Aorta (tissue), 5 donors: Measurements from ENCODE around the gene ISOC1. TPM values are rescaled to one million over a fixed set of nuclear protein-coding genes. Genes with fewer than 3 reads are reported as not detected.

Experiments
- ATAC-seq: fragments of 200-7000 bp; cut with Tn5 transposase; one replicate; pipeline ENCODE4 v1.9.1; 2022; ENCODE audit warnings: moderate library complexity; ENCODE audit not compliant: low FRiP score
- DNase-seq, 2 donors: peaks; one replicate each; pipeline ENCODE4 v3.0.0-alpha.2; 2020
- H3K27ac ChIP-seq, 2 donors: one replicate each; pipeline ENCODE4 v1.5.1; 2013; ENCODE audit warnings: low read length in 2 of 2, mild to moderate bottlenecking in 2 of 2, moderate library complexity in 2 of 2, control low read depth in 1 of 2, inconsistent platforms in 1 of 2, low read depth in 1 of 2
- H3K27me3 ChIP-seq, 2 donors: one replicate each; pipeline ENCODE4 v1.6.1; 2013; ENCODE audit warnings: control low read depth in 1 of 2, low read length in 1 of 2, mild to moderate bottlenecking in 1 of 2, moderate library complexity in 1 of 2; ENCODE audit not compliant: insufficient read depth in 2 of 2, control insufficient read depth in 1 of 2
- H3K36me3 ChIP-seq, 2 donors: one replicate each; pipeline ENCODE4 v1.6.1; 2013; ENCODE audit warnings: control low read depth in 1 of 2, low read length in 1 of 2, mild to moderate bottlenecking in 1 of 2; ENCODE audit not compliant: insufficient read depth in 2 of 2, control insufficient read depth in 1 of 2
- H3K4me1 ChIP-seq, 2 donors: one replicate each; pipeline ENCODE4 v1.6.1; 2013; ENCODE audit warnings: low read length in 2 of 2, control low read depth in 1 of 2, mild to moderate bottlenecking in 1 of 2, moderate library complexity in 1 of 2; ENCODE audit not compliant: insufficient read depth in 2 of 2, control insufficient read depth in 1 of 2
- H3K4me3 ChIP-seq, 2 donors: one replicate each; pipeline ENCODE4 v1.5.1; 2013; ENCODE audit warnings: low read length in 2 of 2, control low read depth in 1 of 2, mild to moderate bottlenecking in 1 of 2
- H3K9me3 ChIP-seq: one replicate; pipeline ENCODE4 v1.6.1; 2013; ENCODE audit warnings: mild to moderate bottlenecking, low read length; ENCODE audit not compliant: control insufficient read depth
- WGBS, 2 donors: extraction: QIAGEN DNeasy Blood & Tissue Kit; methylation state at CpG; one replicate each; pipeline ENCODE4 v1.1.7; 2013; 5-methylcytosine and 5-hydroxymethylcytosine counted together
- intact Hi-C, 2 donors: fragments of 100-400 bp; cut with DNase I; formaldehyde crosslinking; loops; one replicate each; pipeline versions ENCODE4 v1.14.2 to v1.15.0; 2022
- microRNA-seq, 2 donors: library from miRNA; unstranded; fragments of <30 nt; microRNA quantifications; one replicate each; pipeline ENCODE4 v1.2.0, GENCODE V29; 2020
- polyA plus RNA-seq, 2 donors: library from polyadenylated mRNA; stranded (reverse); fragments of 200-250 nt; gene quantifications; one replicate each; pipeline ENCODE4 v1.2.3, GENCODE V29; 2013
- total RNA-seq, 2 donors: library from RNA; stranded (reverse); fragmentation: NEBNext Ultra II Directional; extraction: Animal tissue kit (Norgen Biotek cat#: 25700); gene quantifications; one replicate each; pipeline ENCODE4 v1.2.1, GENCODE V29; 2021
- donor health status: healthy with polysubstance abuse.
- donor health status: Bipolar disorder and iron deficiency.
- donor health status: DM: no; HTN: no; CAD: no.
- donor health status: DM: no; HTN: no; CAD: no.
- donor health status: DM: yes; HTN: yes; CAD: no.

ISOC1 gene
- total and polyA plus RNA-seq, 4 donors: 10.1 to 16.8 (median 12.7) TPM

GRCh38 chr5:129133553-129133952 lies 39.0 kb downstream of the ISOC1 start:
- Histone ChIP-seq H3K36me3 (no peaks in the 10 kb centered on the region), H3K27me3 (no peaks in the 10 kb centered on the region), H3K4me3 (no peak overlapping the region), H3K4me1 (no peaks in the 10 kb centered on the region), H3K27ac (no peak overlapping the region), H3K9me3 (no peaks in the 10 kb centered on the region)
- intact Hi-C loops: no loop called here
- ATAC-seq (no peak), DNase-seq (no peak)
- WGBS, 2 donors: 83 to 86% methylated on average over 1 of the region's 1 CpG

- no peak overlapping the region for H3K4me3 ChIP-seq
These were observed 41.1 kb downstream of the ISOC1 start for GRCh38 chr5:129135633-129136032.

GRCh38 chr5:129137637-129138036 lies 43.1 kb downstream of the ISOC1 start:
- H3K36me3 ChIP-seq: no peaks in the 10 kb centered on the region
- intact Hi-C loops: no loop called here
- H3K9me3 ChIP-seq: no peaks in the 10 kb centered on the region
- H3K27me3 ChIP-seq: no peaks in the 10 kb centered on the region
- ATAC-seq (no peak), DNase-seq (no peak)
- no peak overlapping the region for H3K27ac ChIP-seq
- no peak overlapping the region for H3K4me3 ChIP-seq
- no peaks in the 10 kb centered on the region for H3K4me1 ChIP-seq

More at GRCh38 chr5:129135633-129136032, 41.1 kb downstream of the ISOC1 start:
- intact Hi-C loops: no loop called here
- Histone ChIP-seq H3K36me3 (no peaks in the 10 kb centered on the region), H3K27ac (no peak overlapping the region), H3K9me3 (no peaks in the 10 kb centered on the region), H3K4me1 (no peaks in the 10 kb centered on the region), H3K27me3 (no peaks in the 10 kb centered on the region)
- DNase-seq (no peak), ATAC-seq (no peak)

GRCh38 chr5:129141078-129141477 lies 46.5 kb downstream of the ISOC1 start:
- Histone ChIP-seq H3K4me1 (no peaks in the 10 kb centered on the region), H3K36me3 (no peaks in the 10 kb centered on the region), H3K9me3 (no peaks in the 10 kb centered on the region), H3K27ac (no peak overlapping the region), H3K4me3 (no peak overlapping the region), H3K27me3 (no peaks in the 10 kb centered on the region)
- WGBS, 2 donors: 87% methylated on average over 4 of the region's 4 CpGs
- no peak for ATAC-seq
- DNase-seq: no peak
- intact Hi-C loops: no loop called here

GRCh38 chr5:129141696-129142095 lies 47.1 kb downstream of the ISOC1 start:
- no peak for DNase-seq
- H3K27ac ChIP-seq: no peak overlapping the region
- no peaks in the 10 kb centered on the region for H3K27me3 ChIP-seq
- ATAC-seq: no peak
- intact Hi-C loops: no loop called here
- no peaks in the 10 kb centered on the region for H3K36me3 ChIP-seq
- no peaks in the 10 kb centered on the region for H3K9me3 ChIP-seq
- no peak overlapping the region for H3K4me3 ChIP-seq
- 17 to 30% methylated on average over 2 of the region's 2 CpGs for WGBS, 2 donors
- no peaks in the 10 kb centered on the region for H3K4me1 ChIP-seq

GRCh38 chr5:129155876-129156275 lies 61.3 kb downstream of the ISOC1 start:
- H3K27ac ChIP-seq: no peak overlapping the region
- no peak for DNase-seq
- ATAC-seq: no peak
- H3K27me3 ChIP-seq: no peaks in the 10 kb centered on the region
- no peaks in the 10 kb centered on the region for H3K4me1 ChIP-seq
- no peak overlapping the region for H3K4me3 ChIP-seq
- no peaks in the 10 kb centered on the region for H3K36me3 ChIP-seq
- 95 to 99% methylated on average over 3 of the region's 3 CpGs for WGBS, 2 donors
- intact Hi-C loops: no loop called here
- no peaks in the 10 kb centered on the region for H3K9me3 ChIP-seq

GRCh38 chr5:129161830-129162229 lies 67.3 kb downstream of the ISOC1 start:
- no peak for ATAC-seq

More at GRCh38 chr5:129161830-129162229, 67.3 kb downstream of the ISOC1 start:
- H3K36me3 ChIP-seq: no peaks in the 10 kb centered on the region
- intact Hi-C loops: no loop called here
- no peak overlapping the region for H3K4me3 ChIP-seq
- no peaks in the 10 kb centered on the region for H3K9me3 ChIP-seq
- no peaks in the 10 kb centered on the region for H3K27me3 ChIP-seq
- H3K27ac ChIP-seq: no peak overlapping the region
- no peaks in the 10 kb centered on the region for H3K4me1 ChIP-seq
- DNase-seq: no peak

Small RNA genes lying within 50 kb of the gene (microRNA-seq; reads per million reads assigned to microRNA genes)
- 0 reads per million in 2 donors for gene MIR4633

Other genes starting within 250 kb of the ISOC1 start
- gene SLC27A6, start 129.3 kb upstream of the ISOC1 start, total RNA-seq: under 1 TPM; 0.16 to 0.24 TPM
- gene SLC27A6, start 129.3 kb upstream of the ISOC1 start, polyA plus RNA-seq: not detected